Body of pancreas (tissue), 4 donors: ENCODE results near the gene ZNF423.

Source experiments
- CTCF ChIP-seq, 7 experiments: fragments of 450-650 bp in 4 of 7; fragments of 200-600 bp in 3 of 7; sonication (generic) in 3 of 7; IDR thresholded peaks; one replicate each; pipeline ENCODE4 v1.5.1; 2016 to 2019; ENCODE audit warnings: antibody characterized with exemption in 7 of 7
- POLR2A ChIP-seq, 3 donors: fragments of 450-650 bp; IDR thresholded peaks; one replicate each; pipeline ENCODE4 v1.6.1; 2016; ENCODE audit warnings: antibody characterized with exemption in 3 of 3, mild to moderate bottlenecking in 2 of 3

GRCh38 chr16:49745311-49745747 is 110.6 kb downstream of the ZNF423 start:
- no peak for TF ChIP-seq CTCF (IDR thresholded peaks at IDR 0.05)
- TF ChIP-seq POLR2A (IDR thresholded peaks at IDR 0.05): no peak
